Fibroblast of the aortic adventitia (primary cell): ENCODE measurements around the gene TOPBP1. TPM values are rescaled to one million over a fixed set of nuclear protein-coding genes. Genes with fewer than 3 reads are reported as not detected.

Source experiments
- DNase-seq: peaks from one replicate; pipeline ENCODE4 v3.0.0-alpha.2; 2010; ENCODE audit warnings: low read depth
- H3K4me3 ChIP-seq: 2 replicates; pipeline ENCODE4 v1.5.1; 2011; ENCODE audit warnings: low read depth, mild to moderate bottlenecking, control low read depth, low read length, moderate library complexity
- CTCF ChIP-seq: IDR thresholded peaks from 2 replicates; pipeline ENCODE4 v1.5.1; 2011; ENCODE audit warnings: mild to moderate bottlenecking, low read length, control low read depth, inconsistent platforms; ENCODE audit not compliant: insufficient read depth
- total RNA-seq: library from RNA; depleted of rRNA; stranded (reverse); fragments of >200 nt; gene quantifications from 2 replicates; pipeline ENCODE4 v1.2.3, GENCODE V29; 2012; ENCODE audit warnings: low replicate concordance

The TOPBP1 gene
- total RNA-seq, 1 donor = 60.3 TPM

DNA sequence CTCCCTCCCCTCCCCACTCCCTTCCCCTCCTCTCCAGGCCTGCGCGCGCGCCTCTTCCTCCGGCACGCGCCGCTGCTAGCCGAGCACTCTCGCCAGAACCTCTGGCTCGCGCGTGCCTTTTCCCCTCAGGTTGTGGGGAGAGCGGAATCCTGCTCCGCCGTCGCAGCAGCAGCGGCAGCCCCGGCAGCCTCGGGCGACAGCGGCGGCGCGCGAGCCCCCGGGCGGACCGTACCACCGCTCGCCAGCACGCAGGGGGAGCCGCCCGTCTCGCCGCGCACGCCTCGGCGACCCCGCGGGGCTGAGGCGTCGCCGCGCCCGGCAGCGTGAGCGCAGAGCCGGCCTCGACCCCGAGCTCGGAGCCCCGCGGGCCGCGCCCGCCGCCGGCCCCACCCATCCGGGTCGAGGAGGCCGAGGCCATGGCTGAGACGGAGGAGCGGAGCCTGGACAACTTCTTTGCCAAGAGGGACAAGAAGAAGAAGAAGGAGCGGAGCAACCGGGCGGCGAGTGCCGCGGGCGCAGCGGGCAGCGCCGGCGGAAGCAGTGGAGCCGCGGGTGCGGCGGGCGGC lies 88.0 kb downstream of the TOPBP1 start, which contains the start of gene CDV3:
Gene CDV3 (plus strand): TSS at position 58 of the 566 bp plus-strand sequence. CDS start 359 bp downstream, at position 417.
- DNase-seq = no peak
- TF ChIP-seq CTCF = no peak
- peak within 1 kb of the TSS; percentile 80 for H3K4me3 ChIP-seq

- peak; percentile 22 for TF ChIP-seq CTCF
- DNase-seq = peak; percentile 100
Observed at GRCh38 chr3:133573054-133573628, 88.6 kb downstream of the TOPBP1 start.

GRCh38 chr3:133572158-133573053 lies 89.3 kb downstream of the TOPBP1 start:
- no peak for TF ChIP-seq CTCF
- no peak for DNase-seq
- peak overlapping the region; percentile 47 for H3K4me3 ChIP-seq

More at GRCh38 chr3:133573054-133573628, 88.6 kb downstream of the TOPBP1 start:
- peak overlapping the region; percentile 80 for H3K4me3 ChIP-seq

- peak; percentile 28 for DNase-seq
- H3K4me3 ChIP-seq = no peak overlapping the region
Observed at GRCh38 chr3:133570937-133571320, 90.8 kb downstream of the TOPBP1 start.

GRCh38 chr3:133570139-133570936 lies 91.4 kb downstream of the TOPBP1 start:
- DNase-seq = peak; percentile 95
- H3K4me3 ChIP-seq = no peak overlapping the region
- no peak for TF ChIP-seq CTCF

More at GRCh38 chr3:133570937-133571320, 90.8 kb downstream of the TOPBP1 start:
- no peak for TF ChIP-seq CTCF
